Calu3 (cell line): Measurements from ENCODE around the gene CDKAL1. TPM values are rescaled to one million over a fixed set of nuclear protein-coding genes. Genes with fewer than 3 reads are reported as not detected.
A peak's percentile ranks its signal among the peaks of the same experiment; 100 is the strongest.

ENCODE experiments used
- BruUV-seq: library from RNA; stranded (reverse); fragments of 400-500 nt; replicated peaks from 2 replicates; lab custom pipeline; 2021; lab: Mats Ljungman, UMichigan
- CTCF ChIA-PET: fragments of 300-600 bp; sonication (Branson Sonifier 250); formaldehyde crosslinking; loops from one replicate; lab custom pipeline; 2022; ENCODE audit warnings: antibody characterized with exemption; lab: Charles Lee
- DNase-seq: peaks from one replicate; pipeline ENCODE4 v3.0.0; 2022
- H3K27ac Mint-ChIP-seq: one replicate; pipeline ENCODE4 v1.8.0; 2022; ENCODE audit warnings: mixed read lengths; ENCODE audit not compliant: unreplicated experiment
- H3K27me3 Mint-ChIP-seq: one replicate; pipeline ENCODE4 v1.8.0; 2022; ENCODE audit warnings: mixed read lengths; ENCODE audit not compliant: unreplicated experiment
- H3K36me3 Mint-ChIP-seq: one replicate; pipeline ENCODE4 v1.8.0; 2022; ENCODE audit warnings: mild to moderate bottlenecking, moderate library complexity, mixed read lengths; ENCODE audit not compliant: insufficient read depth, unreplicated experiment
- H3K4me1 Mint-ChIP-seq: one replicate; pipeline ENCODE4 v1.8.0; 2022; ENCODE audit warnings: mild to moderate bottlenecking, low read depth, mixed read lengths; ENCODE audit not compliant: unreplicated experiment
- H3K4me3 Mint-ChIP-seq: one replicate; pipeline ENCODE4 v1.8.0; 2022; ENCODE audit warnings: mild to moderate bottlenecking, low read depth, moderate library complexity, mixed read lengths; ENCODE audit not compliant: unreplicated experiment
- H3K9me3 Mint-ChIP-seq: one replicate; pipeline ENCODE4 v1.8.0; 2022; ENCODE audit warnings: low read depth, mixed read lengths; ENCODE audit not compliant: unreplicated experiment
- intact Hi-C: fragments of 100-400 bp; cut with micrococcal nuclease; formaldehyde crosslinking; loops from one replicate; pipeline ENCODE4 v1.10.0; 2022; ENCODE audit not compliant: unreplicated experiment
- total RNA-seq: library from RNA; stranded (reverse); gene quantifications from 2 replicates; pipeline ENCODE4 v1.2.3, GENCODE V29; 2022
- TF ChIP-seq, protein P1 (sequence below): fragments of 200-600 bp; IDR thresholded peaks from one replicate; pipeline ENCODE4 v1.8.0; 2022; ENCODE audit warnings: antibody characterized with exemption; ENCODE audit not compliant: unreplicated experiment

CDKAL1 gene
- total RNA-seq, 1 experiment from 2014 or later = 39.6 TPM

DNA sequence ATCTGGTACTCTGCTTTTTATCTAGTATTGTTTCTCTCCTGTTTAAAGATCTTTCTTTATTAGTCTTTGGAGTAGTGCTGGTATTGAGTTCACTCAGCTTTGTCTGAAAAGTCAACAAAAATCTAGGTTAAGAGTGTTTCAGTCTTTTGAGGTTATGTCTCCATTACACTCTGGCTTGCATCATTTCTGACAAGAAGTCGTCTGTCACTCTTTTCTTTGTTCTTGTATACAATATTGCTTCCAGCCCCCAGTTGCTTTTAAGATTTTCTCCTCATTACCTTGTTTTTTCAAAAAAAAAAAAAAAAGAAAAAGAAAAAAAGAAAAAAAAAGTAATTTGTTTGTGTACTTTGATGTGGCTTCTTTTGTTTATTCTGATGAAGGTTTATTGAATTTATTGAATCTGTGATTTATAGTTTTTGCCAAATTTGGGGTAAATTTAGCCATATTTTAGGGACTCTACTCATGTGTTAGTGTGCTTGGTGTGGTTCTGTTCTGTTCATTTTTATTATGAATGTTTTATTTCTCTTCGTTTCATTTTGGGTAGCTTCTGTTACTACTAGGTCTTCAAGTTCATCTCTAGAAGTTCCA lies 408.9 kb downstream of the CDKAL1 start:
- CTCF ChIA-PET = interaction anchor here (0.6 to 0.7 kb wide), 2 partner anchors 17 to 540 kb away, joined by 4 to 8 read pairs; no protein-coding TSS in a partner anchor
- no peak for DNase-seq
- intact Hi-C loops = no loop called here
- Mint-ChIP-seq H3K9me3 (peaks cover 8% of the 10 kb centered on the region), H3K4me1 (peaks cover 22% of the 10 kb centered on the region), H3K36me3 (no peaks in the 10 kb centered on the region), H3K4me3 (no peak overlapping the region), H3K27ac (no peak overlapping the region), H3K27me3 (no peaks in the 10 kb centered on the region)
- no TSS peak for BruUV-seq
- TF ChIP-seq, protein P1, sequence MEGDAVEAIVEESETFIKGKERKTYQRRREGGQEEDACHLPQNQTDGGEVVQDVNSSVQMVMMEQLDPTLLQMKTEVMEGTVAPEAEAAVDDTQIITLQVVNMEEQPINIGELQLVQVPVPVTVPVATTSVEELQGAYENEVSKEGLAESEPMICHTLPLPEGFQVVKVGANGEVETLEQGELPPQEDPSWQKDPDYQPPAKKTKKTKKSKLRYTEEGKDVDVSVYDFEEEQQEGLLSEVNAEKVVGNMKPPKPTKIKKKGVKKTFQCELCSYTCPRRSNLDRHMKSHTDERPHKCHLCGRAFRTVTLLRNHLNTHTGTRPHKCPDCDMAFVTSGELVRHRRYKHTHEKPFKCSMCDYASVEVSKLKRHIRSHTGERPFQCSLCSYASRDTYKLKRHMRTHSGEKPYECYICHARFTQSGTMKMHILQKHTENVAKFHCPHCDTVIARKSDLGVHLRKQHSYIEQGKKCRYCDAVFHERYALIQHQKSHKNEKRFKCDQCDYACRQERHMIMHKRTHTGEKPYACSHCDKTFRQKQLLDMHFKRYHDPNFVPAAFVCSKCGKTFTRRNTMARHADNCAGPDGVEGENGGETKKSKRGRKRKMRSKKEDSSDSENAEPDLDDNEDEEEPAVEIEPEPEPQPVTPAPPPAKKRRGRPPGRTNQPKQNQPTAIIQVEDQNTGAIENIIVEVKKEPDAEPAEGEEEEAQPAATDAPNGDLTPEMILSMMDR = no peak

DNA sequence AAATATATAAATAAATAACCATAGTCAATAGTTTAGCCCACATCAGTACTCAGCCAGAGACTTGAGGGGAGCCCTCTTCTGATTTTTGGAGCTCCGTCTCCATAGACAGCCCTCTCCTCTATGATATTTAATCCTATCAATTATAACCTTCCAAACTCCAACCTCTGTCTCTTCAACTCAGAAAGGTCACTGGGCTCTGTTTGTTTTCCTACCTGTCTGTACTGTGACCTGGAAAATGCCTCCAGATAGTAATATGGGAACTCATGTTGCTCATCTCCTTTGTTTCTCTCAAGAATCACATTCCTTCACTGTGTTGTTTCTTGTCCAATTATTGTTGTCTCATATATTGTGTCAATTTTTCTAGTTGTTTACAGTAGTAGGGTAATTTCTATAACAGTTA lies 409.7 kb downstream of the CDKAL1 start:
- BruUV-seq = no TSS peak
- H3K27ac Mint-ChIP-seq = no peak overlapping the region
- H3K9me3 Mint-ChIP-seq = peaks cover 8% of the 10 kb centered on the region
- intact Hi-C loops = no loop called here
- no peak overlapping the region for H3K4me3 Mint-ChIP-seq
- H3K36me3 Mint-ChIP-seq = no peaks in the 10 kb centered on the region
- no peaks in the 10 kb centered on the region for H3K27me3 Mint-ChIP-seq
- DNase-seq = no peak
- TF ChIP-seq, protein P1 = no peak
- peaks cover 25% of the 10 kb centered on the region for H3K4me1 Mint-ChIP-seq
- CTCF ChIA-PET = interaction anchor here (0.6 kb wide), 1 partner anchor 541 kb away, joined by 8 read pairs; no protein-coding TSS in a partner anchor

DNA sequence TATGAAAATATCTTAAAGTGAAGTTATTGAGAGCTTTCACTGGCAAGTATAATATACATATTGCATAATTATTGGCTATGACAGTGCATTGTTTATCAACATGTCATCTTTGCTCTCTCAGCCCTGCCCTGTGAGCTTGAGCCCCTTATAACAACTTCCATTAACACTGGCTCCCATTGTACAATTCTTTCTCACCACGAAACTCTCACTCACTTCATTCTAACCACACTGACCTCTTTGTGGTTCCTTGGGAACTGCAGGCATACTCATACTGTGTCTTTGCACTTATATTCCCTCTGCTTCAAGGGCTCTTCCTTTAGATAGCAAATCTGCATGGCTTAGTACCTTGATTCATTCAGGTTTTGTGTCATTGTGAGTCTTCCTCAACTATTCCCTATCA lies 411.8 kb downstream of the CDKAL1 start:
- no peak overlapping the region for H3K4me3 Mint-ChIP-seq
- intact Hi-C loops = no loop called here
- no peak for DNase-seq
- no peaks in the 10 kb centered on the region for H3K27me3 Mint-ChIP-seq
- no TSS peak for BruUV-seq
- H3K9me3 Mint-ChIP-seq = peaks cover 8% of the 10 kb centered on the region
- CTCF ChIA-PET = no interaction called here
- TF ChIP-seq, protein P1 = peak; percentile 15
- peaks cover 17% of the 10 kb centered on the region for H3K4me1 Mint-ChIP-seq
- no peak overlapping the region for H3K27ac Mint-ChIP-seq
- no peaks in the 10 kb centered on the region for H3K36me3 Mint-ChIP-seq

DNA sequence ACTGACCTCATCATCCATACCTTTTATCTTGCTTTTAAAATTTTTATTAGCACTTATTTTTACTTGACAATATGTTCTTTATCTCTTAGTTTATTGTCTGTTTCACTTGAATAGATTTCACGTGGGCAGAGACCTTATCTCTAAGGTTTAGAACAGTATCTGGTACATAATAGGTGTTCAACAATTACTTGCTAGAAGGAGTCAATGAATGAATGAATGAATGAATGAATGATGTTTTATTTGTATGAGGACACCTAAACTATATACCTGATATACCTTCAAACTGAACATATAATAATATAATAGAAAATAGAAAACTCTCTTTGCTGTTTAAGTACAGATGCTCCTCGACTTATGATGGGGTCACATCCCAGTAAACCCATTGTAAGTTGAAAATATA lies 412.6 kb downstream of the CDKAL1 start:
- H3K4me1 Mint-ChIP-seq = peaks cover 17% of the 10 kb centered on the region

More for the DNA sequence above, 412.6 kb downstream of the CDKAL1 start:
- H3K27ac Mint-ChIP-seq = no peak overlapping the region
- H3K9me3 Mint-ChIP-seq = peaks cover 8% of the 10 kb centered on the region
- H3K4me3 Mint-ChIP-seq = no peak overlapping the region
- TF ChIP-seq, protein P1 = no peak
- H3K36me3 Mint-ChIP-seq = no peaks in the 10 kb centered on the region
- H3K27me3 Mint-ChIP-seq = no peaks in the 10 kb centered on the region
- DNase-seq = no peak
- intact Hi-C loops = no loop called here
- no TSS peak for BruUV-seq
- CTCF ChIA-PET = no interaction called here
